Measurements from ENCODE around the gene RNASEH2B. TPM values are rescaled to one million over a fixed set of nuclear protein-coding genes. Genes with fewer than 3 reads are reported as not detected.

RNASEH2B gene
- total and polyA plus RNA-seq, 2 of the 13 experiments (the other 11 are each of a cell fraction or from before 2014, with no cell fraction given) = 17.2 to 55.4 TPM

DNA sequence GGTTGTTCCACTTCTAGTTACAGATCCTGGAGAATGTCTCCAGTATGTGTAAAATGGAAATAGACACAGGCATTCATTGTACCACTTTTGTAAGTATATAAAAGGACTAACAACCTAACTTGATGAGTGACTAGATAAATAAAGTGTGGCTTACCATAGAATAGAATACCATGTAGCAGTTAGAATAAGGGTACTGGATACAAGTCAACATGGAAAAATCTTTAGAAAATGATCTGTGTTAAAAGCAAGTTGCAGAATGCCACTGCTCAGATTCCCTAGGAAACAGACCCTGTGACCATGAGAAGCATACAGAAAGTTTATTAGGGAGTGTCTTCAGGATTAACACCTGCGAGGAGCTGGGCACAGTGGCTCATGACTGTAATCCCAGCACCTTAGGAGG, 25.9 kb upstream of the RNASEH2B start:
- POLR2A ChIA-PET = no interaction called here
- no peak for FAIRE-seq
- H3K27me3 ChIP-seq (ENCODE audit: control insufficient read depth in 1 of 2, insufficient read depth in 2 of 2, low read length in 2 of 2) = no peaks in the 10 kb centered on the region
- no peak overlapping the region for H3K4me2 ChIP-seq (ENCODE audit: low read depth, low read length)
- 14% methylated on average over 1 of the region's 1 CpG for WGBS (ENCODE audit: low lambda C conversion rate)
- in situ Hi-C loops (cut with HindIII; ENCODE audit: extremely low pct_ligation_motif_present, low pct_unique_long_range_greater_than_20kb) (no loop called here), intact Hi-C loops (cut with micrococcal nuclease; ENCODE audit: unreplicated experiment) (loop anchor here (2.0 kb wide), 1 partner anchor 75 kb away; no protein-coding TSS in a partner anchor)
- H3K9ac ChIP-seq (ENCODE audit: insufficient read depth, low read depth, low read length) = no peak overlapping the region
- no peaks in the 10 kb centered on the region for H3K36me3 ChIP-seq (replicated peaks in 1 of 2; ENCODE audit: control insufficient read depth in 1 of 2, insufficient read depth in 2 of 2, low read length in 2 of 2)
- ATAC-seq = no peak
- BruUV-seq (replicated peaks) = no TSS peak
- no peaks in the 10 kb centered on the region for H3K4me1 ChIP-seq (ENCODE audit: insufficient read depth, low read length)
- H3K27ac ChIP-seq (ENCODE audit: extremely low read length, insufficient read depth, low read length) = no peak overlapping the region
- TF ChIP-seq HNF4A (CRISPR knock-in tag; IDR thresholded peaks at IDR 0.05) = no peak
- TF ChIP-seq SALL2 (CRISPR knock-in tag; IDR thresholded peaks at IDR 0.05) = no peak
- no peak for TF ChIP-seq ZFP1 (CRISPR knock-in tag; IDR thresholded peaks at IDR 0.05)
- TF ChIP-seq ZSCAN12 (CRISPR knock-in tag; IDR thresholded peaks at IDR 0.05) = no peak
- TF ChIP-seq CC2D1A (CRISPR knock-in tag; IDR thresholded peaks at IDR 0.05) = no peak
- no peak for TF ChIP-seq ZNF746 (CRISPR knock-in tag; IDR thresholded peaks at IDR 0.05)
- no peak for TF ChIP-seq ZNF354B (CRISPR knock-in tag; IDR thresholded peaks at IDR 0.05)
- TF ChIP-seq, protein P1, sequence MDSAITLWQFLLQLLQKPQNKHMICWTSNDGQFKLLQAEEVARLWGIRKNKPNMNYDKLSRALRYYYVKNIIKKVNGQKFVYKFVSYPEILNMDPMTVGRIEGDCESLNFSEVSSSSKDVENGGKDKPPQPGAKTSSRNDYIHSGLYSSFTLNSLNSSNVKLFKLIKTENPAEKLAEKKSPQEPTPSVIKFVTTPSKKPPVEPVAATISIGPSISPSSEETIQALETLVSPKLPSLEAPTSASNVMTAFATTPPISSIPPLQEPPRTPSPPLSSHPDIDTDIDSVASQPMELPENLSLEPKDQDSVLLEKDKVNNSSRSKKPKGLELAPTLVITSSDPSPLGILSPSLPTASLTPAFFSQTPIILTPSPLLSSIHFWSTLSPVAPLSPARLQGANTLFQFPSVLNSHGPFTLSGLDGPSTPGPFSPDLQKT (CRISPR knock-in tag; IDR thresholded peaks at IDR 0.05; ENCODE audit: borderline replicate concordance) = no peak
- TF ChIP-seq, protein P2, sequence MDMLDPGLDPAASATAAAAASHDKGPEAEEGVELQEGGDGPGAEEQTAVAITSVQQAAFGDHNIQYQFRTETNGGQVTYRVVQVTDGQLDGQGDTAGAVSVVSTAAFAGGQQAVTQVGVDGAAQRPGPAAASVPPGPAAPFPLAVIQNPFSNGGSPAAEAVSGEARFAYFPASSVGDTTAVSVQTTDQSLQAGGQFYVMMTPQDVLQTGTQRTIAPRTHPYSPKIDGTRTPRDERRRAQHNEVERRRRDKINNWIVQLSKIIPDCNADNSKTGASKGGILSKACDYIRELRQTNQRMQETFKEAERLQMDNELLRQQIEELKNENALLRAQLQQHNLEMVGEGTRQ (IDR thresholded peaks at IDR 0.05; ENCODE audit: low read depth, low read length) = no peak
- TF ChIP-seq, protein P2 (CRISPR knock-in tag; IDR thresholded peaks at IDR 0.05; ENCODE audit: borderline replicate concordance) = no peak
- no peak for TF ChIP-seq KLF13 (CRISPR knock-in tag; IDR thresholded peaks at IDR 0.05)
- TF ChIP-seq PHF20 (CRISPR knock-in tag; IDR thresholded peaks at IDR 0.05) = no peak
- TF ChIP-seq, protein P3, sequence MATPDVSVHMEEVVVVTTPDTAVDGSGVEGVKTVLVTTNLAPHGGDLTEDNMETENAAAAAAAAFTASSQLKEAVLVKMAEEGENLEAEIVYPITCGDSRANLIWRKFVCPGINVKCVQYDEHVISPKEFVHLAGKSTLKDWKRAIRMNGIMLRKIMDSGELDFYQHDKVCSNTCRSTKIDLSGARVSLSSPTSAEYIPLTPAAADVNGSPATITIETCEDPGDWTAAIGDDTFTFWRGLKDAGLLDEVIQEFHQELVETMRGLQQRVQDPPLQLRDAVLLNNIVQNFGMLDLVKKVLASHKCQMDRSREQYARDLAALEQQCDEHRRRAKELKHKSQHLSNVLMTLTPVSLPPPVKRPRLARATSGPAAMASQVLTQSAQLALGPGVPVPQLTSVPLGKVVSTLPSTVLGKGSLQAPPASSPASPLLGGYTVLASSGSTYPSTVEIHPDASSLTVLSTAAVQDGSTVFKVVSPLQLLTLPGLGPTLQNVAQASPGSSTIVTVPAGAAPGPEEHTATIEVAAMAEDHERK (CRISPR knock-in tag; IDR thresholded peaks at IDR 0.05; ENCODE audit: low read depth) = no peak
- H2AFZ ChIP-seq (ENCODE audit: low read length) = no peak overlapping the region
- H3K4me3 ChIP-seq (replicated peaks in 1 of 3; ENCODE audit: insufficient read depth in 1 of 3, low read depth in 2 of 3, low read length in 3 of 3) = no peak overlapping the region
- H3K9me3 ChIP-seq (ENCODE audit: low read length) = no peaks in the 10 kb centered on the region
- no peak for DNase-seq (ENCODE audit: low spot score)
- H3K79me2 ChIP-seq (ENCODE audit: insufficient read depth, low read length) = no peaks in the 10 kb centered on the region
- H4K20me1 ChIP-seq (ENCODE audit: insufficient read depth, low read length) = no peaks in the 10 kb centered on the region
- CTCF ChIA-PET (ENCODE audit: low intra/inter-chr PET ratio, low total read pairs) = no interaction called here
